CD4-positive, alpha-beta T cell (primary cell): ENCODE results near the gene KRTAP9-6. TPM values are rescaled to one million over a fixed set of nuclear protein-coding genes. Genes with fewer than 3 reads are reported as not detected.
"Not testable (repeated sequence)": the region's sequence is repeated elsewhere in the genome, so short reads cannot be mapped to it uniquely, and the experiment has no call there.

ENCODE experiments used
- ATAC-seq: fragments of 200-7000 bp; cut with Tn5 transposase; one replicate; pipeline ENCODE4 v1.10.0; 2022; ENCODE audit warnings: mild to moderate bottlenecking; ENCODE audit not compliant: poor library complexity
- CTCF ChIA-PET: fragments of 350-600 bp; sonication (Branson Sonifier 250); formaldehyde crosslinking; loops from one replicate; lab custom pipeline; 2021; ENCODE audit warnings: antibody characterized with exemption, inconsistent platforms; lab: Charles Lee
- POLR2A ChIA-PET: fragments of 350-600 bp; sonication (Branson Sonifier 250); formaldehyde crosslinking; loops from one replicate; lab custom pipeline; 2021; ENCODE audit warnings: antibody characterized with exemption, inconsistent platforms; lab: Charles Lee
- DNase-seq, 14 experiments: peaks; one replicate each; pipeline ENCODE4 v3.0.0-alpha.2; 2013 to 2020; ENCODE audit warnings: mixed read lengths in 2 of 14
- H3K27ac ChIP-seq, 2 donors: one replicate each; pipeline versions ENCODE4 v1.5.1 to v1.7.0; 2013; ENCODE audit warnings: low read length in 2 of 2, low read depth in 1 of 2, mild to moderate bottlenecking in 1 of 2
- H3K27me3 ChIP-seq, 2 experiments: 1 replicate in 1 of 2; 2 replicates in 1 of 2; pipeline versions ENCODE4 v1.6.1 to v1.7.0; 2013; ENCODE audit warnings: low read length in 2 of 2, control low read depth in 1 of 2, mild to moderate bottlenecking in 1 of 2, moderate library complexity in 1 of 2; ENCODE audit not compliant: insufficient read depth in 2 of 2, control insufficient read depth in 1 of 2
- H3K36me3 ChIP-seq: one replicate; pipeline ENCODE4 v1.6.1; 2013; ENCODE audit warnings: low read length, control low read depth; ENCODE audit not compliant: insufficient read depth
- H3K4me1 ChIP-seq: one replicate; pipeline ENCODE4 v1.6.1; 2013; ENCODE audit warnings: low read length, control low read depth; ENCODE audit not compliant: insufficient read depth
- H3K4me3 ChIP-seq: one replicate; pipeline ENCODE4 v1.5.1; 2013; ENCODE audit warnings: mild to moderate bottlenecking, low read length, moderate library complexity
- H3K9me3 ChIP-seq, 2 experiments: 1 replicate in 1 of 2; 2 replicates in 1 of 2; pipeline versions ENCODE4 v1.6.1 to v1.7.0; 2013; ENCODE audit warnings: low read length in 2 of 2, mild to moderate bottlenecking in 2 of 2, control low read depth in 1 of 2, moderate library complexity in 1 of 2; ENCODE audit not compliant: control insufficient read depth in 1 of 2, insufficient read depth in 1 of 2
- H3K27ac Mint-ChIP-seq: one replicate; pipeline ENCODE4 v1.8.0; 2020; ENCODE audit warnings: mixed read lengths
- H3K27me3 Mint-ChIP-seq: one replicate; pipeline ENCODE4 v1.8.0; 2021; ENCODE audit warnings: mixed read lengths
- H3K36me3 Mint-ChIP-seq: one replicate; pipeline ENCODE4 v1.8.0; 2021; ENCODE audit warnings: low read depth, mixed read lengths
- H3K4me1 Mint-ChIP-seq: one replicate; pipeline ENCODE4 v1.8.0; 2021; ENCODE audit warnings: low read depth, mixed read lengths
- H3K4me3 Mint-ChIP-seq: one replicate; pipeline ENCODE4 v1.8.0; 2020; ENCODE audit warnings: mild to moderate bottlenecking, mixed read lengths
- H3K9me3 Mint-ChIP-seq: one replicate; pipeline ENCODE4 v1.8.0; 2020; ENCODE audit warnings: mixed read lengths
- CTCF ChIP-seq: fragments of 200-600 bp; IDR thresholded peaks from one replicate; pipeline ENCODE4 v1.8.0; 2022; ENCODE audit warnings: antibody characterized with exemption, mild to moderate bottlenecking
- intact Hi-C, 2 experiments: fragments of 100-400 bp; cut with DNase I in 1 of 2; cut with micrococcal nuclease in 1 of 2; formaldehyde crosslinking; loops; one replicate each; pipeline versions ENCODE4 v1.15.1 to v1.9.0; 2023 to 2025; cut with DNase I, micrococcal nuclease
- total RNA-seq, 174 experiments: library from RNA in 2 of 174; stranded (reverse) in 2 of 174; gene quantifications; one replicate each; pipeline ENCODE4 v1.2.3 and lab custom pipeline; 2021 to 2026

KRTAP9-6 gene
- total RNA-seq, 2 experiments from 2014 or later = not detected

GRCh38 chr17:41264599-41264998 is 579 bp upstream of the KRTAP9-6 start:
- H3K9me3 ChIP-seq = no peaks in the 10 kb centered on the region
- CTCF ChIA-PET = no interaction called here
- H3K36me3 Mint-ChIP-seq = no peaks in the 10 kb centered on the region
- no peak overlapping the region for H3K27ac Mint-ChIP-seq
- H3K4me1 Mint-ChIP-seq = peaks cover 31% of the 10 kb centered on the region
- POLR2A ChIA-PET = no interaction called here
- H3K4me3 Mint-ChIP-seq = no peak overlapping the region
- H3K27me3 Mint-ChIP-seq = peaks cover 12% of the 10 kb centered on the region
- H3K27ac ChIP-seq = no peak overlapping the region
- H3K4me1 ChIP-seq = no peaks in the 10 kb centered on the region
- no peaks in the 10 kb centered on the region for H3K9me3 Mint-ChIP-seq
- ATAC-seq = no peak
- no peak for DNase-seq
- intact Hi-C loops = no loop called here
- H3K27me3 ChIP-seq = no peaks in the 10 kb centered on the region
- no peak for TF ChIP-seq CTCF
- H3K4me3 ChIP-seq = no peak overlapping the region
- no peaks in the 10 kb centered on the region for H3K36me3 ChIP-seq

GRCh38 chr17:41267711-41268110 is 2.5 kb downstream of the KRTAP9-6 start:
- ChIA-PET CTCF (no interaction called here), POLR2A (no interaction called here)
- peaks cover 7% of the 10 kb centered on the region for H3K27me3 Mint-ChIP-seq
- DNase-seq (no peak), ATAC-seq (no peak)
- no peaks in the 10 kb centered on the region for H3K36me3 ChIP-seq
- no peak overlapping the region for H3K27ac Mint-ChIP-seq
- H3K9me3 ChIP-seq = no peaks in the 10 kb centered on the region
- no peak overlapping the region for H3K4me3 Mint-ChIP-seq
- intact Hi-C loops = no loop called here
- H3K4me1 Mint-ChIP-seq = peaks cover 8% of the 10 kb centered on the region
- H3K4me1 ChIP-seq = no peaks in the 10 kb centered on the region
- no peaks in the 10 kb centered on the region for H3K9me3 Mint-ChIP-seq
- no peaks in the 10 kb centered on the region for H3K27me3 ChIP-seq
- no peak overlapping the region for H3K27ac ChIP-seq
- no peaks in the 10 kb centered on the region for H3K36me3 Mint-ChIP-seq
- no peak overlapping the region for H3K4me3 ChIP-seq
- TF ChIP-seq CTCF = no peak

- POLR2A ChIA-PET, H3K4me1 Mint-ChIP-seq, H3K36me3 Mint-ChIP-seq: not testable (repeated sequence)
Observed at GRCh38 chr17:41271323-41271722, 6.1 kb downstream of the KRTAP9-6 start.

GRCh38 chr17:41271858-41272257 is 6.7 kb downstream of the KRTAP9-6 start:
- ChIA-PET POLR2A (no interaction called here), CTCF (no interaction called here)
- DNase-seq = no peak
- no peak for ATAC-seq
- Histone ChIP-seq H3K4me1 (no peaks in the 10 kb centered on the region), H3K9me3 (no peaks in the 10 kb centered on the region), H3K36me3 (no peaks in the 10 kb centered on the region), H3K27me3 (no peaks in the 10 kb centered on the region), H3K4me3 (no peak overlapping the region), H3K27ac (no peak overlapping the region)
- Mint-ChIP-seq H3K9me3 (no peaks in the 10 kb centered on the region), H3K4me1 (no peaks in the 10 kb centered on the region), H3K27me3 (peaks cover 2% of the 10 kb centered on the region), H3K36me3 (no peaks in the 10 kb centered on the region), H3K27ac (no peak overlapping the region), H3K4me3 (no peak overlapping the region)
- no peak for TF ChIP-seq CTCF
- intact Hi-C loops = no loop called here

More at GRCh38 chr17:41271323-41271722, 6.1 kb downstream of the KRTAP9-6 start:
- H3K9me3 ChIP-seq, H3K36me3 ChIP-seq, H3K4me1 ChIP-seq, intact Hi-C loops, H3K9me3 Mint-ChIP-seq, H3K27ac ChIP-seq, ATAC-seq, CTCF ChIA-PET, H3K27ac Mint-ChIP-seq, H3K4me3 ChIP-seq, H3K27me3 Mint-ChIP-seq, H3K27me3 ChIP-seq, DNase-seq, H3K4me3 Mint-ChIP-seq: not testable (repeated sequence)

- H3K27ac Mint-ChIP-seq, H3K27me3 ChIP-seq, ATAC-seq, H3K27me3 Mint-ChIP-seq, CTCF ChIA-PET, H3K4me3 Mint-ChIP-seq, H3K36me3 ChIP-seq, H3K4me1 Mint-ChIP-seq, POLR2A ChIA-PET, DNase-seq, H3K4me1 ChIP-seq, H3K36me3 Mint-ChIP-seq, H3K27ac ChIP-seq, H3K4me3 ChIP-seq, intact Hi-C loops, H3K9me3 ChIP-seq, H3K9me3 Mint-ChIP-seq: not testable (repeated sequence)
Observed at GRCh38 chr17:41275648-41276190, 10.5 kb downstream of the KRTAP9-6 start, which contains the start of gene KRTAP9-7. Gene KRTAP9-7 (plus strand): TSS chr17:41275698. CDS start chr17:41275698, 0 bp downstream.
